ENCODE results near the gene ERVW-1. TPM values are rescaled to one million over a fixed set of nuclear protein-coding genes. Genes with fewer than 3 reads are reported as not detected.

ERVW-1 gene
- total and polyA plus RNA-seq, 9 donors, result 0.06 TPM; not detected in 8

DNA sequence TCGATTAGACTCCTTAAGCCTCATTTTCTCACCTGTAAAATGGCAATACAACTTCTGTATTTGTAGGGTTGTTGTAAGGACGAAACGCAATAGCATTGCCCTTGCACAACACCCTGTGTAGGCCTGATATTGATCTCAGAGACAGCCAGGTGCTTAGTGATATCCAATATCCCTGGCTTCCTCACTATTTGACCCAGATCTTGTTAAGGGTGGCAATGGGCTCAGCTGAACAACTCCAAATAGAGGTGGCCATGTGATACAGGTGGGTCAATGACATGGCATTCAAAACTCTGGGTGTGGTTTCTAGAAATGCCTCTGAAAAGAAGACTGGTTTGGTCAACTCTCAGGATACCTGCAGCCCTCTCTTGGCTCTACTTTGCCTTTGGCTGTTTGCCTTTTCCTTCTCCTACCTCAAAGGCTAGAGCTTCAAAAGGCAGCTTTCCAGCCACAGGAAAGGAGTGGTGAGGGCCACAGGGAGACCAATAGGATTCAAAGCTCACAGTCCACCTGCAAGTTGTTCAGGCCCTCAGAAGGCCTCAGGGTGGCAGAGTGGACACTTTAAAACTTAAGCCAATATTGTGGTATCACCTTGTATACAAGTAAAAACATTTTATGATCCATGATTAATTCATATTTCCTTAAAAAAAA, 45.3 kb downstream of the ERVW-1 start:
- no peak overlapping the region for H3K27ac ChIP-seq
- intact Hi-C loops (cut with DNase I), result loop anchor here in 1 of 4 donors (10.0 kb wide), 1 partner anchor 188 kb away; the partner anchor contains the start of genes ANKIB1 and KRIT1
- TF ChIP-seq EP300 (IDR thresholded peaks at IDR 0.05) (no peak), POLR2A (IDR thresholded peaks at IDR 0.05) (no peak)
- TF ChIP-seq, protein P1, sequence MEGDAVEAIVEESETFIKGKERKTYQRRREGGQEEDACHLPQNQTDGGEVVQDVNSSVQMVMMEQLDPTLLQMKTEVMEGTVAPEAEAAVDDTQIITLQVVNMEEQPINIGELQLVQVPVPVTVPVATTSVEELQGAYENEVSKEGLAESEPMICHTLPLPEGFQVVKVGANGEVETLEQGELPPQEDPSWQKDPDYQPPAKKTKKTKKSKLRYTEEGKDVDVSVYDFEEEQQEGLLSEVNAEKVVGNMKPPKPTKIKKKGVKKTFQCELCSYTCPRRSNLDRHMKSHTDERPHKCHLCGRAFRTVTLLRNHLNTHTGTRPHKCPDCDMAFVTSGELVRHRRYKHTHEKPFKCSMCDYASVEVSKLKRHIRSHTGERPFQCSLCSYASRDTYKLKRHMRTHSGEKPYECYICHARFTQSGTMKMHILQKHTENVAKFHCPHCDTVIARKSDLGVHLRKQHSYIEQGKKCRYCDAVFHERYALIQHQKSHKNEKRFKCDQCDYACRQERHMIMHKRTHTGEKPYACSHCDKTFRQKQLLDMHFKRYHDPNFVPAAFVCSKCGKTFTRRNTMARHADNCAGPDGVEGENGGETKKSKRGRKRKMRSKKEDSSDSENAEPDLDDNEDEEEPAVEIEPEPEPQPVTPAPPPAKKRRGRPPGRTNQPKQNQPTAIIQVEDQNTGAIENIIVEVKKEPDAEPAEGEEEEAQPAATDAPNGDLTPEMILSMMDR (IDR thresholded peaks at IDR 0.05), result no peak
- no peak for DNase-seq
- H3K36me3 ChIP-seq, result no peaks in the 10 kb centered on the region
- no peaks in the 10 kb centered on the region for H3K4me1 ChIP-seq (ENCODE audit: insufficient read depth)
- H3K27me3 ChIP-seq, result no peaks in the 10 kb centered on the region
- 90 to 97% (median 93%) methylated on average over 3 of the region's 3 CpGs for WGBS, 3 donors
- H3K9me3 ChIP-seq, result no peaks in the 10 kb centered on the region
- no peak overlapping the region for H3K4me3 ChIP-seq

- WGBS, 3 donors, result 86 to 90% (median 86%) methylated on average over 3 of the region's 3 CpGs
- DNase-seq, result no peak
- Histone ChIP-seq H3K9me3 (no peaks in the 10 kb centered on the region), H3K27ac (no peak overlapping the region), H3K4me3 (no peak overlapping the region), H3K4me1 (ENCODE audit: insufficient read depth) (no peaks in the 10 kb centered on the region), H3K27me3 (no peaks in the 10 kb centered on the region), H3K36me3 (no peaks in the 10 kb centered on the region)
- TF ChIP-seq EP300 (IDR thresholded peaks at IDR 0.05), result no peak
- TF ChIP-seq POLR2A (IDR thresholded peaks at IDR 0.05), result no peak
- TF ChIP-seq, protein P1 (IDR thresholded peaks at IDR 0.05), result no peak
- intact Hi-C loops (cut with DNase I), result no loop called here
Measured at GRCh38 chr7:92427193-92427592, 50.6 kb downstream of the ERVW-1 start.

DNA sequence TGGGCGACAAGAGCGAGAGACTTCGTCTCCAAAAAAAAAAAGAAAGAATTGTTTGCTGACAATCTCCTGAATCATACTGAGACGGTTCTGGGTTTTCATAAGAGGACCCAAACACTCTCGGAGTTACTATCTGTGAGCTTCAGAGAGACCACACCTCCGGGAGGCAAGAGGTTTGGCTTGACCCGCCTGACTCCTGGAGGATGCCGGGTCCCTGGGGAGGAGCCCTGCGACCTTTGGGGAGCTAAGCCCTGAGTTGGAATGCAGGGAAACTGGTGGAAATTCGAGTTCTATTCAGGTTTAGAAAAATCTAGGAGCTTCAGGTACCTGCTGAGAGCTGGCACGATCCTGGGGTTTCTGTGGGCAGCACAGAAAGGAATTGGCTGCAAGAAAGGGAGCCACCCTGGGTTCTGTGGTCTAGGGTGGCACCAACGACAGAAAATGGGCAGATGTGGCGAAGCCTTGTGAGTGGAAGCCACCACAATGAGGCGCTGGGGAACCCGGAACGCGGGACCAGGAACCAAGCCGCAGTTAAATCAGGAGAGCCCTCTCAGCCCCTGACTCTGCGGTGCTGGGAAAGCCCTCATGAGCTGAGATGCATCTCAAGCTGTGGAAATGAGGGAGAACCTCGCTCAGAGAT, 52.3 kb downstream of the ERVW-1 start:
- peak in 1 of 5 donors; percentile 15 for DNase-seq
- intact Hi-C loops (cut with DNase I), result no loop called here
- 55 to 62% (median 62%) methylated on average over 20 of the region's 20 CpGs for WGBS, 3 donors
- Histone ChIP-seq H3K9me3 (no peaks in the 10 kb centered on the region), H3K4me3 (no peak overlapping the region), H3K27ac (no peak overlapping the region), H3K27me3 (no peaks in the 10 kb centered on the region), H3K36me3 (no peaks in the 10 kb centered on the region), H3K4me1 (ENCODE audit: insufficient read depth) (peaks cover 2% of the 10 kb centered on the region)
- TF ChIP-seq EP300 (IDR thresholded peaks at IDR 0.05), result no peak
- TF ChIP-seq, protein P1 (IDR thresholded peaks at IDR 0.05), result no peak
- TF ChIP-seq POLR2A (IDR thresholded peaks at IDR 0.05), result no peak

GRCh38 chr7:92423710-92424131, 54.0 kb downstream of the ERVW-1 start:
- Histone ChIP-seq H3K4me1 (ENCODE audit: insufficient read depth) (peaks cover 2% of the 10 kb centered on the region), H3K4me3 (no peak overlapping the region), H3K27me3 (no peaks in the 10 kb centered on the region), H3K27ac (peak overlapping the region in 1 of 2 donors; percentile 48), H3K9me3 (no peaks in the 10 kb centered on the region), H3K36me3 (no peaks in the 10 kb centered on the region)
- DNase-seq, result no peak
- whole genome bisulfite sequencing, 3 donors, result 82 to 84% (median 83%) methylated on average over 5 of the region's 5 CpGs
- intact Hi-C loops (cut with DNase I), result no loop called here
- TF ChIP-seq EP300 (IDR thresholded peaks at IDR 0.05) (no peak), POLR2A (IDR thresholded peaks at IDR 0.05) (no peak)
- TF ChIP-seq, protein P1 (IDR thresholded peaks at IDR 0.05), result no peak

All from ovary (tissue), 9 donors.